Measurements from ENCODE around the gene DDX39B. TPM values are rescaled to one million over a fixed set of nuclear protein-coding genes. Genes with fewer than 3 reads are reported as not detected.
"Not testable (repeated sequence)": the region's sequence is repeated elsewhere in the genome, so short reads cannot be mapped to it uniquely, and the experiment has no call there.

DDX39B gene
- total RNA-seq, 1 donor from 2014 or later, result 126 TPM

GRCh38 chr6:31489086-31489485, 52.7 kb downstream of the DDX39B start:
- no peak for ATAC-seq
- DNase-seq (ENCODE audit: low spot score), result peak; percentile 18

- DNase-seq (ENCODE audit: low spot score), result peak; percentile 19
- not testable (repeated sequence) for ATAC-seq
Observed at GRCh38 chr6:31487674-31488073, 54.1 kb downstream of the DDX39B start.

DNA sequence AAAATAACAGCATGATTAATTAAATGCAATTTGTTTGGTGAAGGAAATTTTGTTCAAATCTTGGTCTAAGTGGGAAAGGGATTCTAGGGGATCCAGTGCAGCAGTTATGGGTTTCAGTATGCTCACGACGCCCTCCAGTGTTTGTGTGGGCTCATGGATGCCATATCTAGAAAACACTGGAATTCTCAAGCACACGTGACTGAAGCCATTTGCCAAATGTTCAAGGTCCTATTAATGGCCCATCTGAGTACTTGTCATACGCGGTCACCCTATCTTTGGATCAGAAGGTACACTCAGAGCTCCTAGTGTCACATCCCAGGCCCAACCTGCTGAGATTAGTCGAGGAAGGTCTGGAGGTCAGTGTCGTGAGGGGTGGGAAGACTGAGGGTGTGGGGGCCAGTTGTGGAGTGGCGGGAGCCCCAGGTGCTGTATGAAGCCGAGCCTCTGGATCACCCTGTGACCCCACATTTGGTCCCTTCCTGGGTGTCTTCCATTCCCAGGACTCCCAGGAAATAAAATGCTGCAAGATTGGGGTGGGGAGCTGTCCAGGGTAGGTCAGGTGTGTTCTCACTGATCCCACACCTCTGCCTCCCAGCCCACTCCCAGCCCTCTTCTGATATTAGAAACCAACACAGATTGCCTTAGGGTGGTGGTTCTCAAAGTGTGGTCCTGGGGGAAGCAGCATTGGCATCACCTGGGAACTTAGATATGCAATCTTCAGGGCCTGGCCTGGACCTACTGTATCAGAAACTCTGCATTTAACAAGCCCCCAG, 55.6 kb downstream of the DDX39B start:
- not testable (repeated sequence) for DNase-seq (ENCODE audit: low spot score)
- peak; percentile 94 for ATAC-seq

DNA sequence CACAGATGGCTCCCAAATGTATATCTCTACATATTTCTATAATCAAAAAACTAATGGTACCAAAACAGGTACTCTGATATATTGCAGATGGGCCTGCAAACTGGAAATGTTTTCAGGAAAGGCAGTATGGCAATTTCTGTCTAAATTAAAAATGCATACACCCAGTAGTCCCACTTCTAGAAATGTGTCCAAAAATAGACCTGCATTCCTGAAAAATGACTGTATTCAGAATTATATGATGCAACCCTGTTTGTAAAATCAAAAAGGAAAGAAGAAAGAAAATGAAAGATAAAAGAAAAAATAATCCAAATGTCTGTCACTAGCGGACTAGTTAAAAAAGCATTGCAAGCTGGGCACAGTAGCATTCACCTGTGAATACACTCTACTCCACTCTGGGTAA, 56.7 kb downstream of the DDX39B start:
- ATAC-seq (no peak), DNase-seq (ENCODE audit: low spot score) (no peak)

DNA sequence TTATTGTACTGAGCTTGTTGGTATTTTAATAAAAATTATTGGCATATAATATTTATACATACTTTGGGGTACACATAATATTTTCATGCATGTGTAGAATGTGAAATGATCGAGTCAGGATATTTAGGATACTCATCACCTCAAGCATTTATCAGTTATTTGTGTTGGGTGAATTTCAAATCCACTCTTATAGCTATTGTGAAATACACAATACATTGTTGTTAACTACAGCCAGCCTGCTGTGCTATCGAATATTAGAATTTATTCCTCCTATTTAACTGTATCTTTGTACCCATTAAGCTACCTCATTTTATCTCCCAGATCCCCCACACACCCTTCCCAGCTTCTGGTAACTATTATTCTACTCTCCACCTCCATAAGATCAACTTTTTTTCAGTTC, 58.4 kb downstream of the DDX39B start:
- no peak for DNase-seq (ENCODE audit: low spot score)

DNA sequence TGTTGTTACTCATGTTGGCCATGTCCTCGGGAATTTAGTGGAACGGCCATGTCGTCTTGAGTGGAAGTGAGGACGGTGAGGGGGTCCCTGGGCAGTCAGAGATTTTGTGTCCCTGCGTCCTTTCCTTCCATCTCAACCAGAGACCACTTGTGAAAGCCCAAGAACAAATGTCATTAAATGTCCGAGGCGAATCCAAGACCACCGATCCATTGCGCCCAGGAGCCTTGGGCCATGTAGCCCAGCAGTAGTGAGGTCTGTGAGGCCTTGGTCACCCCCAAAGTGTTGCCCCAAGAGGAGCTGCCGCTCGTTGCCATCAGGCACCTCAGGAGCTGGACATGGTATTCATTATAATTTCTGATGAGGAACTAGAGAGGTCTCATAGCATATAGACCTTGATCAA, 61.2 kb downstream of the DDX39B start:
- ATAC-seq (no peak), DNase-seq (ENCODE audit: low spot score) (no peak)

More for the DNA sequence above, 58.4 kb downstream of the DDX39B start:
- ATAC-seq, result no peak

Other genes with a start within 250 kb of the DDX39B start
- gene HLA-B, start 184.8 kb downstream of the DDX39B start, total RNA-seq, result 291 TPM
- 6.3 TPM for gene MICA, start 138.4 kb downstream of the DDX39B start, total RNA-seq
- 0.78 TPM for gene MICB, start 43.9 kb downstream of the DDX39B start, total RNA-seq
- gene MCCD1, start 13.0 kb downstream of the DDX39B start, total RNA-seq, result not detected
- not detected for gene ATP6V1G2, start 4.6 kb upstream of the DDX39B start, total RNA-seq
- gene NFKBIL1, start 5.6 kb upstream of the DDX39B start, total RNA-seq, result 9.4 TPM
- gene LTA, start 30.3 kb upstream of the DDX39B start, total RNA-seq, result 0.93 TPM
- gene TNF, start 33.6 kb upstream of the DDX39B start, total RNA-seq, result 0.68 TPM
- gene LTB, start 40.4 kb upstream of the DDX39B start, total RNA-seq, result 1.7 TPM
- 10.2 TPM for gene LST1, start 44.3 kb upstream of the DDX39B start, total RNA-seq
- gene NCR3, start 51.0 kb upstream of the DDX39B start, total RNA-seq, result not detected
- 7.2 TPM for gene AIF1, start 73.2 kb upstream of the DDX39B start, total RNA-seq
- 47.3 TPM for gene PRRC2A, start 78.7 kb upstream of the DDX39B start, total RNA-seq
- gene BAG6, start 110.7 kb upstream of the DDX39B start, total RNA-seq, result 141 TPM
- gene APOM, start 113.9 kb upstream of the DDX39B start, total RNA-seq, result 97.1 TPM
- gene C6orf47, start 118.8 kb upstream of the DDX39B start, total RNA-seq, result 7.9 TPM
- 7.7 TPM for gene GPANK1, start 123.0 kb upstream of the DDX39B start, total RNA-seq
- 45.8 TPM for gene CSNK2B, start 124.1 kb upstream of the DDX39B start, total RNA-seq
- 4.0 TPM for gene LY6G5B, start 128.0 kb upstream of the DDX39B start, total RNA-seq
- 0.88 TPM for gene LY6G5C, start 139.1 kb upstream of the DDX39B start, total RNA-seq
- 35.1 TPM for gene ABHD16A, start 161.3 kb upstream of the DDX39B start, total RNA-seq
- gene LY6G6F, start 164.9 kb upstream of the DDX39B start, total RNA-seq, result not detected
- not detected for gene LY6G6D, start 173.3 kb upstream of the DDX39B start, total RNA-seq
- not detected for gene LY6G6C, start 179.7 kb upstream of the DDX39B start, total RNA-seq
- 0.33 TPM for gene MPIG6B, start 181.4 kb upstream of the DDX39B start, total RNA-seq
- gene DDAH2, start 187.3 kb upstream of the DDX39B start, total RNA-seq, result 22.2 TPM
- gene CLIC1, start 194.5 kb upstream of the DDX39B start, total RNA-seq, result 37.7 TPM
- 5.2 TPM for gene MSH5, start 198.0 kb upstream of the DDX39B start, total RNA-seq
- gene SAPCD1, start 220.7 kb upstream of the DDX39B start, total RNA-seq, result 0.73 TPM
- 2.3 TPM for gene VWA7, start 235.3 kb upstream of the DDX39B start, total RNA-seq

Data from left lobe of liver (tissue), 2 donors.